ENCODE measurements around the gene VWCE.

- TF ChIP-seq, protein P1, sequence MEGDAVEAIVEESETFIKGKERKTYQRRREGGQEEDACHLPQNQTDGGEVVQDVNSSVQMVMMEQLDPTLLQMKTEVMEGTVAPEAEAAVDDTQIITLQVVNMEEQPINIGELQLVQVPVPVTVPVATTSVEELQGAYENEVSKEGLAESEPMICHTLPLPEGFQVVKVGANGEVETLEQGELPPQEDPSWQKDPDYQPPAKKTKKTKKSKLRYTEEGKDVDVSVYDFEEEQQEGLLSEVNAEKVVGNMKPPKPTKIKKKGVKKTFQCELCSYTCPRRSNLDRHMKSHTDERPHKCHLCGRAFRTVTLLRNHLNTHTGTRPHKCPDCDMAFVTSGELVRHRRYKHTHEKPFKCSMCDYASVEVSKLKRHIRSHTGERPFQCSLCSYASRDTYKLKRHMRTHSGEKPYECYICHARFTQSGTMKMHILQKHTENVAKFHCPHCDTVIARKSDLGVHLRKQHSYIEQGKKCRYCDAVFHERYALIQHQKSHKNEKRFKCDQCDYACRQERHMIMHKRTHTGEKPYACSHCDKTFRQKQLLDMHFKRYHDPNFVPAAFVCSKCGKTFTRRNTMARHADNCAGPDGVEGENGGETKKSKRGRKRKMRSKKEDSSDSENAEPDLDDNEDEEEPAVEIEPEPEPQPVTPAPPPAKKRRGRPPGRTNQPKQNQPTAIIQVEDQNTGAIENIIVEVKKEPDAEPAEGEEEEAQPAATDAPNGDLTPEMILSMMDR (optimal IDR thresholded peaks at IDR 0.05 in 1 of 3, IDR thresholded peaks at IDR 0.05 in 1 of 3, conservative IDR thresholded peaks at IDR 0.05 in 1 of 3; ENCODE audit: extremely low read depth in 1 of 3, insufficient read depth in 2 of 3, low read length in 3 of 3), result no peak
- no peak for TF ChIP-seq EZH2 (IDR thresholded peaks at IDR 0.05; ENCODE audit: low read length)
Observed at GRCh38 chr11:61266602-61267001, 28.5 kb downstream of the VWCE start.

Data from keratinocyte (primary cell).